Spleen (tissue), 11 donors: ENCODE data around the gene KCNH8. TPM values are rescaled to one million over a fixed set of nuclear protein-coding genes. Genes with fewer than 3 reads are reported as not detected.

Experiments used
- DNase-seq: peaks from one replicate; pipeline ENCODE4 v3.0.0-alpha.2; 2020
- H3K27ac ChIP-seq, 8 donors: fragments of 200-600 bp; sonication (generic) in 7 of 8; 1 replicate in 4 of 8; 2 replicates in 4 of 8; pipeline versions ENCODE4 v1.5.0 to v1.8.0; 2016 to 2021; ENCODE audit warnings: inconsistent platforms in 4 of 8, mild to moderate bottlenecking in 4 of 8, moderate library complexity in 1 of 8
- H3K27me3 ChIP-seq, 7 donors: fragments of 200-600 bp; sonication (generic) in 6 of 7; replicated peaks in 1 of 7; 1 replicate in 4 of 7; 2 replicates in 3 of 7; pipeline versions ENCODE4 v1.5.0 to v1.8.0; 2016 to 2021; ENCODE audit warnings: inconsistent platforms in 3 of 7, mild to moderate bottlenecking in 1 of 7
- H3K36me3 ChIP-seq, 6 donors: fragments of 200-600 bp; sonication (generic) in 5 of 6; 1 replicate in 4 of 6; 2 replicates in 2 of 6; pipeline versions ENCODE4 v1.5.0 to v1.8.0; 2016 to 2021; ENCODE audit warnings: inconsistent platforms in 2 of 6
- H3K4me1 ChIP-seq, 6 donors: fragments of 200-600 bp; sonication (generic) in 5 of 6; 1 replicate in 3 of 6; 2 replicates in 3 of 6; pipeline versions ENCODE4 v1.5.0 to v1.8.0; 2016 to 2021; ENCODE audit warnings: inconsistent platforms in 3 of 6
- H3K4me3 ChIP-seq, 8 donors: fragments of 200-600 bp; sonication (generic) in 7 of 8; 1 replicate in 4 of 8; 2 replicates in 4 of 8; pipeline versions ENCODE4 v1.5.0 to v1.8.0; 2016 to 2021; ENCODE audit warnings: inconsistent platforms in 4 of 8, mild to moderate bottlenecking in 4 of 8, moderate library complexity in 2 of 8
- H3K9me3 ChIP-seq, 8 donors: fragments of 200-600 bp; sonication (generic) in 7 of 8; 1 replicate in 4 of 8; 2 replicates in 4 of 8; pipeline versions ENCODE4 v1.5.0 to v1.8.0; 2016 to 2021; ENCODE audit warnings: inconsistent platforms in 4 of 8
- CTCF ChIP-seq, 11 experiments: fragments of 200-600 bp in 7 of 11; fragments of 450-650 bp in 4 of 11; sonication (generic) in 4 of 11; IDR thresholded peaks in 8 of 11; conservative IDR thresholded peaks in 3 of 11; 1 replicate in 7 of 11; 2 replicates in 4 of 11; pipeline versions ENCODE4 v1.4.0 to v1.8.0; 2016 to 2021; ENCODE audit warnings: antibody characterized with exemption in 11 of 11, inconsistent platforms in 4 of 11, mild to moderate bottlenecking in 1 of 11
- POLR2A ChIP-seq, 3 donors: fragments of 450-650 bp; IDR thresholded peaks; one replicate each; pipeline ENCODE4 v1.5.1; 2017; ENCODE audit warnings: antibody characterized with exemption in 3 of 3, mild to moderate bottlenecking in 1 of 3
- POLR2AphosphoS5 ChIP-seq, 3 donors: sonication (generic); formaldehyde crosslinking; IDR thresholded peaks; one replicate each; pipeline ENCODE4 v1.5.1; 2017; ENCODE audit warnings: antibody characterized with exemption in 3 of 3
- WGBS, 5 donors: extraction: QIAGEN DNeasy Blood & Tissue Kit in 3 of 5; methylation state at CpG; one replicate each; pipeline versions ENCODE4 v1.1.5 to v1.1.7; 2013 to 2018; 5-methylcytosine and 5-hydroxymethylcytosine counted together
- intact Hi-C: fragments of 100-400 bp; cut with DNase I; formaldehyde crosslinking; loops from one replicate; pipeline ENCODE4 v1.15.0; 2023; ENCODE audit warnings: low total_unique reads
- polyA plus RNA-seq, 3 donors: library from polyadenylated mRNA; stranded (reverse); fragments of 200-250 nt; gene quantifications; one replicate each; pipeline ENCODE4 v1.2.1, GENCODE V29; 2013
- total RNA-seq, 7 donors: library from RNA; depleted of rRNA in 3 of 7; stranded (reverse); fragments of >200 nt in 3 of 7; fragmentation: NEBNext Ultra II Directional in 4 of 7; extraction: Animal tissue kit (Norgen Biotek cat#: 25700) in 4 of 7; gene quantifications; one replicate each; pipeline versions ENCODE4 v1.1.0 to v1.2.1, GENCODE V29; 2016 to 2021
- donor health status: healthy with polysubstance abuse.
- donor health status: DM: no; HTN: no; CAD: no; lungs with moderate emphysema.
- donor health status: DM: no; HTN: no; CAD: no.
- donor health status: Bipolar disorder and iron deficiency.
- donor health status: healthy.
- donor health status: DM: no; HTN: no; CAD: no.
- donor health status: DM: yes; HTN: yes; CAD: no.

KCNH8 gene
- total and polyA plus RNA-seq, 10 donors = 0.70 to 3.1 (median 2.2) TPM

DNA sequence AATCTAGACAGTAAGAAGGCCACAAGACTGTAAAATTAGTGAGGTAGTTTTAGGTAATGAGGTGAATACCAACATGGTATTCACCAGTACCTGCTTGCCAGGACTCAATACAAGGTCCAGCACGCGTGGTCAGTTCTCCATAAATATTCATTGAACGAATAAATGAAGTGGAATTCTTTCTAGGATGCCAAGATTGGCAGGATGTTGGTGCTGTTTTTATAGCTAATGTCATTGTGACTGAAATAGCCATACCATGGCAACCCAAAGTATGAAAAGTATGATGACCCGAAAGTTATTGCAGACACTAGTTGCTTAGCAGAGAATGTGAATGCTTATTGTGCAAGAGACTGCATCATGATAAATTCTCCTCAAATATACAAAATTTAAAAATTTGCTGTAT, 307.2 kb downstream of the KCNH8 start:
- no peak overlapping the region for H3K4me3 ChIP-seq
- 81 to 95% (median 87%) methylated on average over 4 of the region's 4 CpGs for WGBS, 5 donors
- intact Hi-C loops = no loop called here
- no peak for TF ChIP-seq POLR2AphosphoS5 (IDR thresholded peaks at IDR 0.05)
- no peak for TF ChIP-seq POLR2A (IDR thresholded peaks at IDR 0.05)
- no peak for TF ChIP-seq CTCF (IDR thresholded peaks at IDR 0.05 in 8 of 11, conservative IDR thresholded peaks at IDR 0.05 in 3 of 11)
- H3K27ac ChIP-seq = no peak overlapping the region
- no peaks in the 10 kb centered on the region for H3K27me3 ChIP-seq
- H3K36me3 ChIP-seq = peaks cover 0 to 9% (median 0%) of the 10 kb centered on the region in 6 donors
- peaks cover 0 to 5% (median 0%) of the 10 kb centered on the region in 8 donors for H3K9me3 ChIP-seq
- DNase-seq = no peak
- H3K4me1 ChIP-seq = no peaks in the 10 kb centered on the region

GRCh38 chr3:19456738-19457137, 308.4 kb downstream of the KCNH8 start:
- TF ChIP-seq POLR2A (IDR thresholded peaks at IDR 0.05) (no peak), CTCF (IDR thresholded peaks at IDR 0.05 in 8 of 11, conservative IDR thresholded peaks at IDR 0.05 in 3 of 11) (no peak), POLR2AphosphoS5 (IDR thresholded peaks at IDR 0.05) (no peak)
- DNase-seq = no peak
- intact Hi-C loops = no loop called here
- Histone ChIP-seq H3K27ac (no peak overlapping the region), H3K9me3 (peaks cover 0 to 14% (median 8%) of the 10 kb centered on the region in 8 donors), H3K27me3 (no peaks in the 10 kb centered on the region), H3K4me3 (no peak overlapping the region), H3K4me1 (no peaks in the 10 kb centered on the region), H3K36me3 (peaks cover 0 to 9% (median 0%) of the 10 kb centered on the region in 6 donors)
- WGBS, 5 donors = 67 to 76% (median 73%) methylated on average over 3 of the region's 3 CpGs

DNA sequence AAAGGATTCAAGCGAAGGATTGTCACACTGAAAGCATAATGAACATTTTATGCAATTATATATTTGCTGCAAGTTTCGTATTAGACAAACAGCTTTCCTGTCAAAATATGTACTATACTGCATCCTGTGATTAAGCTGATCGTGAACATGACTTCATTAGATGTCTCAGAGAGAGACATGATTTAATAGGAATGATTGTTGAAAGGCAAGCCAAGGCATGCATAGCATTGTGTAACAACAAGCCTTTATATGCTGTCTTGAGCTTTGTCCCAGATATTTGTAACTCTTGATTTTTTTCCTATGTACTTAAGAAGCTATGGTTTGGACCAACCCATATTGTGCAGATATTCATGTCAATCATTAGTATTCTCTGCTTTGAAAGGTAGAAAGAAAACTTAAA, 309.1 kb downstream of the KCNH8 start:
- Histone ChIP-seq H3K36me3 (peaks cover 0 to 5% (median 0%) of the 10 kb centered on the region in 6 donors), H3K9me3 (peaks cover 0 to 19% (median 14%) of the 10 kb centered on the region in 8 donors), H3K27me3 (no peaks in the 10 kb centered on the region), H3K27ac (no peak overlapping the region), H3K4me1 (no peaks in the 10 kb centered on the region), H3K4me3 (no peak overlapping the region)
- TF ChIP-seq POLR2A (IDR thresholded peaks at IDR 0.05) (no peak), CTCF (IDR thresholded peaks at IDR 0.05 in 8 of 11, conservative IDR thresholded peaks at IDR 0.05 in 3 of 11) (no peak)
- 76 to 91% (median 85%) methylated on average over 3 of the region's 3 CpGs for WGBS, 5 donors
- no peak for DNase-seq
- intact Hi-C loops = no loop called here

DNA sequence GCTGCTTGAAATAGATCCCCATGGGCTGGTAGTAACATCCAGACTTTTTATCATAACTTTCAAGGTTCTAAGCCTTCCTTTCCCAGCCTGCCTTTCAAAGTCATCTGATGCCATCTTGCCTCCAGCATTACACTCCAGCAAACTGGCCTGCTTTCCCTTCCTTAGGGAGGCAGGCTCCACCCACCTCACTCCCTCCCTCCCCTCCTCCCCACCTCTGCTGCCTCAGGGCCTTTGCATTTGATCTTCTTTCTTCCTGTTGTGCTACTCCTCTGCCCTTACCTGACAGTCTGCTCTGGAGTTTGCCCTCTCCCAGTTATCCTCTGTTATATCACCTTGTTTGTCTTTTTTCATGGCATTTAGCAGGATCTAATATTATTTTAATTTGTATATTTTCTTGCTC, 319.5 kb downstream of the KCNH8 start:
- Histone ChIP-seq H3K27ac (no peak overlapping the region), H3K9me3 (peaks cover 0 to 14% (median 0%) of the 10 kb centered on the region in 8 donors), H3K4me3 (no peak overlapping the region), H3K27me3 (no peaks in the 10 kb centered on the region), H3K4me1 (no peaks in the 10 kb centered on the region), H3K36me3 (no peaks in the 10 kb centered on the region)
- DNase-seq = no peak
- TF ChIP-seq CTCF (IDR thresholded peaks at IDR 0.05 in 8 of 11, conservative IDR thresholded peaks at IDR 0.05 in 3 of 11) (no peak), POLR2AphosphoS5 (IDR thresholded peaks at IDR 0.05) (no peak), POLR2A (IDR thresholded peaks at IDR 0.05) (no peak)
- intact Hi-C loops = no loop called here
